Caki2 (cell line): ENCODE measurements around the gene RBCK1. TPM values are rescaled to one million over a fixed set of nuclear protein-coding genes. Genes with fewer than 3 reads are reported as not detected.
"Not testable (repeated sequence)": the region's sequence is repeated elsewhere in the genome, so short reads cannot be mapped to it uniquely, and the experiment has no call there.

ENCODE experiments used
- DNase-seq: peaks from one replicate; pipeline ENCODE4 v3.0.0-alpha.2; 2015; ENCODE audit warnings: low read depth
- in situ Hi-C: cut with HindIII; loops from 2 replicates; pipeline ENCODE4 v1.10.0; 2016; ENCODE audit warnings: low sequenced_read_pairs, low pct_unique_long_range_greater_than_20kb, mixed read lengths
- total RNA-seq: library from RNA; depleted of rRNA; stranded (reverse); fragments of >200 nt; shearing (Covaris generic); gene quantifications from 2 replicates; pipeline ENCODE4 v1.2.3, GENCODE V29; 2014; ENCODE audit warnings: low replicate concordance; rRNA removed

Gene RBCK1
- total RNA-seq, 1 experiment from 2014 or later: 298 TPM

GRCh38 chr20:476561-477249 lies 68.6 kb downstream of the RBCK1 start:
- DNase-seq, in situ Hi-C loops: not testable (repeated sequence)

GRCh38 chr20:478010-478948 lies 70.2 kb downstream of the RBCK1 start:
- no peak for DNase-seq
- in situ Hi-C loops: no loop called here

GRCh38 chr20:478949-479429 lies 70.9 kb downstream of the RBCK1 start:
- in situ Hi-C loops: no loop called here
- DNase-seq: peak; percentile 56

- DNase-seq: no peak
- in situ Hi-C loops: no loop called here
Observed at GRCh38 chr20:479487-479886, 71.4 kb downstream of the RBCK1 start.

- no peak for DNase-seq
- in situ Hi-C loops: no loop called here
Observed at GRCh38 chr20:480044-480443, 71.9 kb downstream of the RBCK1 start.

- in situ Hi-C loops: no loop called here
- DNase-seq: no peak
Observed at GRCh38 chr20:481167-481566, 73.1 kb downstream of the RBCK1 start.

Other genes starting within 250 kb of the RBCK1 start
- gene DEFB128, start 218.6 kb upstream of the RBCK1 start, total RNA-seq: not detected in 2 replicates
- not detected in 2 replicates for gene DEFB129, start 181.0 kb upstream of the RBCK1 start, total RNA-seq
- gene DEFB132, start 150.6 kb upstream of the RBCK1 start, total RNA-seq: not detected in 2 replicates
- 2.8 and 3.3 TPM in 2 replicates for gene C20orf96, start 117.5 kb upstream of the RBCK1 start, total RNA-seq
- gene ZCCHC3, start 110.7 kb upstream of the RBCK1 start, total RNA-seq: 27.1 and 33.4 TPM in 2 replicates
- 4.2 and 9.4 TPM in 2 replicates for gene SOX12, start 82.7 kb upstream of the RBCK1 start, total RNA-seq
- 0.74 and 5.3 TPM in 2 replicates for gene NRSN2, start 61.2 kb upstream of the RBCK1 start, total RNA-seq
- 170 and 190 TPM in 2 replicates for gene TRIB3, start 27.5 kb upstream of the RBCK1 start, total RNA-seq
- 13.8 and 20.0 TPM in 2 replicates for gene TBC1D20, start 54.2 kb downstream of the RBCK1 start, total RNA-seq
- gene CSNK2A1, start 135.5 kb downstream of the RBCK1 start, total RNA-seq: 183 and 228 TPM in 2 replicates
- not detected in 2 replicates for gene TCF15, start 202.0 kb downstream of the RBCK1 start, total RNA-seq
- 463 and 512 TPM in 2 replicates for gene SRXN1, start 244.9 kb downstream of the RBCK1 start, total RNA-seq